ENCODE measurements around the gene ANKRD65.
"Not testable (repeated sequence)": the region's sequence is repeated elsewhere in the genome, so short reads cannot be mapped to it uniquely, and the experiment has no call there.

Gene ANKRD65

GRCh38 chr1:1421147-1421906, at the start of gene ANKRD65:
Gene ANKRD65, minus strand, starts transcription at chr1:1421276. Its CDS starts 271 bp downstream, at chr1:1421005.
- H3K4me3 ChIP-seq (ENCODE audit: low read length): no peak within 1 kb of the TSS
- DNase-seq (ENCODE audit: low read depth): no peak
- TF ChIP-seq CTCF (conservative IDR thresholded peaks at IDR 0.05; ENCODE audit: low read length): no peak

- not testable (repeated sequence) for DNase-seq (ENCODE audit: low read depth); H3K4me3 ChIP-seq (ENCODE audit: low read length)
Measured at GRCh38 chr1:1468196-1468985, 47.3 kb upstream of the ANKRD65 start.

GRCh38 chr1:1463312-1463711, 42.2 kb upstream of the ANKRD65 start:
- no peak for DNase-seq (ENCODE audit: low read depth)
- TF ChIP-seq CTCF (conservative IDR thresholded peaks at IDR 0.05; ENCODE audit: low read length): no peak
- no peak overlapping the region for H3K4me3 ChIP-seq (ENCODE audit: low read length)

- peak; percentile 64 for DNase-seq (ENCODE audit: low read depth)
- no peak for TF ChIP-seq CTCF (conservative IDR thresholded peaks at IDR 0.05; ENCODE audit: low read length)
- no peak overlapping the region for H3K4me3 ChIP-seq (ENCODE audit: low read length)
Measured at GRCh38 chr1:1462318-1462966, 41.4 kb upstream of the ANKRD65 start.

GRCh38 chr1:1461721-1462317, 40.7 kb upstream of the ANKRD65 start:
- TF ChIP-seq CTCF (conservative IDR thresholded peaks at IDR 0.05; ENCODE audit: low read length): no peak
- DNase-seq (ENCODE audit: low read depth): no peak
- H3K4me3 ChIP-seq (ENCODE audit: low read length): no peak overlapping the region

GRCh38 chr1:1460540-1461130, 39.6 kb upstream of the ANKRD65 start:
- DNase-seq (ENCODE audit: low read depth): no peak
- no peak overlapping the region for H3K4me3 ChIP-seq (ENCODE audit: low read length)
- TF ChIP-seq CTCF (conservative IDR thresholded peaks at IDR 0.05; ENCODE audit: low read length): no peak

GRCh38 chr1:1459711-1460110, 38.6 kb upstream of the ANKRD65 start:
- H3K4me3 ChIP-seq (ENCODE audit: low read length); DNase-seq (ENCODE audit: low read depth): not testable (repeated sequence)

GRCh38 chr1:1459156-1459555, 38.1 kb upstream of the ANKRD65 start:
- not testable (repeated sequence) for DNase-seq (ENCODE audit: low read depth); H3K4me3 ChIP-seq (ENCODE audit: low read length)

- DNase-seq (ENCODE audit: low read depth); H3K4me3 ChIP-seq (ENCODE audit: low read length): not testable (repeated sequence)
Measured at GRCh38 chr1:1456683-1457255, 35.7 kb upstream of the ANKRD65 start.

GRCh38 chr1:1455934-1456333, 34.9 kb upstream of the ANKRD65 start:
- not testable (repeated sequence) for DNase-seq (ENCODE audit: low read depth); H3K4me3 ChIP-seq (ENCODE audit: low read length)

All from AG10803 (cell line).